ENCODE results near the gene SBNO2.

The SBNO2 gene

DNA sequence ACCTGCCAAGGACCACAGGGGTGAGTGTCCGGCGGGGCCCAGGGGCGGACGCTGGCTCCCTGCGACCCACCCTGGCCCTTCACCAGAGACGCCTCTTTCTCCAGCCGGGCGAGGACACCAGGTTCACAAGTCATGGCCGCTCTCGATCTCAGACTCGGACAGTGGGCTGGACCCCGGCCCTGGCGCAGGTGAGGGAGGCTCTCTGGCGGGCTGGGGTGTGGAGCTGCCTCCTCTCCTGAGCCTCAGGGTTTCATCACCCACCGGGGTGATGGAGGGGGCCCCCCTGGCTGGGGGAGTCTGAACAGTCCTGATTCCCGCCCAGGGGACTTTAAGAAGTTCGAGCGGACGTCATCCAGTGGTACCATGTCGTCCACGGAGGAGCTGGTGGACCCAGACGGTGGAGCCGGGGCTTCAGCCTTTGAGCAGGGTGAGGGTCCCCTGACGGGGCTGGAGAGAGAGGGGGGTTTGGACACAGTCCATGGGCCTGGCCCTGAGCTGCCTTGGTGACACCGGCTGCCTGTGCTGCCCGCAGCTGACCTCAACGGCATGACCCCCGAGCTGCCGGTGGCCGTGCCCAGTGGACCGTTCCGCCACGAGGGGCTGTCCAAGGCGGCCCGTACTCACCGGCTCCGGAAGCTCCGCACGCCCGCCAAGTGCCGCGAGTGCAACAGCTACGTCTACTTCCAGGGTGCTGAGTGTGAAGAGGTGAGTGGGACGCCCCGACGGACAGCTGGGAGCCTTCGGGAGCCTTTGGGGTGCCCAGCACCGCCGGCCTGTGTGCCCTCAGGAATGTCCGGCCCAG, 93.5 kb downstream of the SBNO2 start:
- H3K9me3 ChIP-seq (ENCODE audit: insufficient read depth, low read depth, low read length) = no peaks in the 10 kb centered on the region
- peaks cover 3% of the 10 kb centered on the region; the same call in 1 of the 2 replicates for H3F3A ChIP-seq (ENCODE audit: low read depth)
- H3K27me3 ChIP-seq (ENCODE audit: insufficient read depth, low read length, poor library complexity, severe bottlenecking) = no peaks in the 10 kb centered on the region
- no peaks in the 10 kb centered on the region for H3K9me2 ChIP-seq (replicated peaks; ENCODE audit: low read depth, low read length)
- H3K36me3 ChIP-seq (ENCODE audit: insufficient read depth, low read length) = peaks cover 30% of the 10 kb centered on the region; the same call in 1 of the 2 replicates
- H2AFZ ChIP-seq (ENCODE audit: low read length) = no peak overlapping the region
- H3K9ac ChIP-seq (ENCODE audit: low read depth, low read length, poor library complexity, severe bottlenecking) = no peak overlapping the region
- peaks cover 22% of the 10 kb centered on the region for H3K4me1 ChIP-seq (ENCODE audit: insufficient read depth, low read length, poor library complexity, severe bottlenecking)
- no peak for TF ChIP-seq EZH2phosphoT487 (IDR thresholded peaks at IDR 0.05; ENCODE audit: borderline replicate concordance)
- TF ChIP-seq, protein P1, sequence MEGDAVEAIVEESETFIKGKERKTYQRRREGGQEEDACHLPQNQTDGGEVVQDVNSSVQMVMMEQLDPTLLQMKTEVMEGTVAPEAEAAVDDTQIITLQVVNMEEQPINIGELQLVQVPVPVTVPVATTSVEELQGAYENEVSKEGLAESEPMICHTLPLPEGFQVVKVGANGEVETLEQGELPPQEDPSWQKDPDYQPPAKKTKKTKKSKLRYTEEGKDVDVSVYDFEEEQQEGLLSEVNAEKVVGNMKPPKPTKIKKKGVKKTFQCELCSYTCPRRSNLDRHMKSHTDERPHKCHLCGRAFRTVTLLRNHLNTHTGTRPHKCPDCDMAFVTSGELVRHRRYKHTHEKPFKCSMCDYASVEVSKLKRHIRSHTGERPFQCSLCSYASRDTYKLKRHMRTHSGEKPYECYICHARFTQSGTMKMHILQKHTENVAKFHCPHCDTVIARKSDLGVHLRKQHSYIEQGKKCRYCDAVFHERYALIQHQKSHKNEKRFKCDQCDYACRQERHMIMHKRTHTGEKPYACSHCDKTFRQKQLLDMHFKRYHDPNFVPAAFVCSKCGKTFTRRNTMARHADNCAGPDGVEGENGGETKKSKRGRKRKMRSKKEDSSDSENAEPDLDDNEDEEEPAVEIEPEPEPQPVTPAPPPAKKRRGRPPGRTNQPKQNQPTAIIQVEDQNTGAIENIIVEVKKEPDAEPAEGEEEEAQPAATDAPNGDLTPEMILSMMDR (conservative IDR thresholded peaks at IDR 0.05; ENCODE audit: low read length) = no peak
- no peak overlapping the region for H3K4me2 ChIP-seq (ENCODE audit: low read depth, low read length, poor library complexity, severe bottlenecking)
- peaks cover 6% of the 10 kb centered on the region for H4K20me1 ChIP-seq (ENCODE audit: insufficient read depth, low read length, poor library complexity, severe bottlenecking)
- peaks cover 6% of the 10 kb centered on the region for H3K79me2 ChIP-seq (ENCODE audit: insufficient read depth, low read length)
- no peak overlapping the region for H3K4me3 ChIP-seq (ENCODE audit: low read length, poor library complexity, severe bottlenecking)

DNA sequence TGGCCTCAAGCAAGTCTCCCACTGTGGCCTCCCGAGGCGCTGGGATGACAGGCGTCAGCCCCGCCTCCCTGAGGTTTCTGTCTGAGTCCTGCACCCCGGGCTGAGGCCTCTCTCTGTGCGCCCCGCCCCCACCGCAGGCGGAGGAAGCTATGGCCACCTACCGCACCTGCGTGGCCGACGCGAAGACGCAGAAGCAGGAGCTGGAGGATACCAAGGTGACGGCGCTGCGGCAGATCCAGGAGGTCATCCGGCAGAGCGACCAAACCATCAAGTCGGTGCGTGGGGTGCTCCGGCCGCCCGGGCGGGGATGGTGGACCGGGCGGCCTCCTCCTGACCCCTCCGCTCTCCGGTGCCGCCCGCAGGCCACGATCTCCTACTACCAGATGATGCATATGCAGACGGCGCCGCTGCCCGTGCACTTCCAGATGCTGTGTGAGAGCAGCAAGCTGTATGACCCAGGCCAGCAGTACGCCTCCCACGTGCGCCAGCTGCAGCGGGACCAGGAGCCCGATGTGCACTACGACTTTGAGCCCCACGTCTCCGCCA, 94.4 kb downstream of the SBNO2 start:
- Histone ChIP-seq H3K36me3 (ENCODE audit: insufficient read depth, low read length) (peaks cover 27% of the 10 kb centered on the region; the same call in 1 of the 2 replicates), H3K4me3 (ENCODE audit: low read length, poor library complexity, severe bottlenecking) (no peak overlapping the region), H3K4me2 (ENCODE audit: low read depth, low read length, poor library complexity, severe bottlenecking) (no peak overlapping the region), H4K20me1 (ENCODE audit: insufficient read depth, low read length, poor library complexity, severe bottlenecking) (peaks cover 6% of the 10 kb centered on the region), H2AFZ (ENCODE audit: low read length) (no peak overlapping the region), H3K4me1 (ENCODE audit: insufficient read depth, low read length, poor library complexity, severe bottlenecking) (peaks cover 29% of the 10 kb centered on the region), H3K27me3 (ENCODE audit: insufficient read depth, low read length, poor library complexity, severe bottlenecking) (no peaks in the 10 kb centered on the region), H3K9me2 (replicated peaks; ENCODE audit: low read depth, low read length) (no peaks in the 10 kb centered on the region), H3F3A (ENCODE audit: low read depth) (peaks cover 4% of the 10 kb centered on the region; the same call in 1 of the 2 replicates), H3K9me3 (ENCODE audit: insufficient read depth, low read depth, low read length) (no peaks in the 10 kb centered on the region), H3K79me2 (ENCODE audit: insufficient read depth, low read length) (peaks cover 6% of the 10 kb centered on the region), H3K9ac (ENCODE audit: low read depth, low read length, poor library complexity, severe bottlenecking) (no peak overlapping the region)
- TF ChIP-seq, protein P1 (conservative IDR thresholded peaks at IDR 0.05; ENCODE audit: low read length) = no peak
- no peak for TF ChIP-seq EZH2phosphoT487 (IDR thresholded peaks at IDR 0.05; ENCODE audit: borderline replicate concordance)

DNA sequence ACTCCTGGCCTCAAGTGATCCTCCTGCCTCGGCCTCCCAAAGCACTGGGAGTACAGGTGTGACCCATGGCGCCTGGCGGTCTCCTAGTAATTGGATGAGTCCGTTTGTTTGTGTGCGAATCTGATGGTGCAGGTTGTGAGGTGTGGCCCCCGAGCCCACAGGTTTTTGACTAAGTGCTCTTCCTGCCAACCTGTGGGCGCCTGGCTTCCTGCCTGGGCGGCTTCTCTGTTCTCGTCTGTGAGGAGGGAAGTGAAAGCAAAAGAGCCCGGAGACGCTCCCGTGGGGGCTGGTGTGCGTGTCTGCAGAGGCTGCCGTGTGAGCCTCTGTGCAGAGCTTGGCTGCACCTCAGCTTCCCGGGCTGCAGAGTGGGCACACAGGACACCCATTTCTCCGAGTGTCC, 97.1 kb downstream of the SBNO2 start:
- H3K27me3 ChIP-seq (ENCODE audit: insufficient read depth, low read length, poor library complexity, severe bottlenecking) = no peaks in the 10 kb centered on the region
- no peak overlapping the region for H2AFZ ChIP-seq (ENCODE audit: low read length)
- TF ChIP-seq, protein P1 (conservative IDR thresholded peaks at IDR 0.05; ENCODE audit: low read length) = no peak
- TF ChIP-seq EZH2phosphoT487 (IDR thresholded peaks at IDR 0.05; ENCODE audit: borderline replicate concordance) = no peak
- H3K9ac ChIP-seq (ENCODE audit: low read depth, low read length, poor library complexity, severe bottlenecking) = peak overlapping the region; percentile 70
- H3F3A ChIP-seq (ENCODE audit: low read depth) = peaks cover 4% of the 10 kb centered on the region; the same call in 1 of the 2 replicates
- H3K4me2 ChIP-seq (ENCODE audit: low read depth, low read length, poor library complexity, severe bottlenecking) = peak overlapping the region; percentile 79
- H3K4me3 ChIP-seq (ENCODE audit: low read length, poor library complexity, severe bottlenecking) = peak overlapping the region; percentile 74
- peaks cover 16% of the 10 kb centered on the region for H3K79me2 ChIP-seq (ENCODE audit: insufficient read depth, low read length)
- no peaks in the 10 kb centered on the region for H3K9me2 ChIP-seq (replicated peaks; ENCODE audit: low read depth, low read length)
- H3K9me3 ChIP-seq (ENCODE audit: insufficient read depth, low read depth, low read length) = no peaks in the 10 kb centered on the region
- peaks cover 5% of the 10 kb centered on the region for H4K20me1 ChIP-seq (ENCODE audit: insufficient read depth, low read length, poor library complexity, severe bottlenecking)
- H3K4me1 ChIP-seq (ENCODE audit: insufficient read depth, low read length, poor library complexity, severe bottlenecking) = peaks cover 37% of the 10 kb centered on the region
- H3K36me3 ChIP-seq (ENCODE audit: insufficient read depth, low read length) = peaks cover 16% of the 10 kb centered on the region; the same call in 1 of the 2 replicates

All from Loucy (cell line).